ENCODE results near the gene C10orf90. TPM values are rescaled to one million over a fixed set of nuclear protein-coding genes. Genes with fewer than 3 reads are reported as not detected.
A peak's percentile ranks its signal among the peaks of the same experiment; 100 is the strongest.

C10orf90 gene
- total and polyA plus RNA-seq, 4 donors: 1.7 to 3.4 (median 3.2) TPM

DNA sequence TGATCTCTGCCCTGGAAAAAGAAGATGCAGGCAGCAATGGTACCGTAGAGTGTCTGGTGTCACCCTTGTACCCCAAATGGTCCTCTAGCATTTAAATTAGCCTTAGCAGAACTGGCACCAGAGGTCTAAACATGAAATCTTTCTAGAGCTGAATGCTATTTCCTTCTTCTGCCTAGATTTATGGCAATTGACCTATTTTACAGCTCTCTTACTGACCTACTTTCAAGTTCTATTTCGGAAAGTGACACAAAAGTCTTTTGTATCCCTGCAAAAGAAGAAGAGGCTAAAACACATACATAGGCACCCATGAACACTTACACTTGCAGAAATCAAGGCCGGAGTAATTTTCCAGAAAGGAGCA, 272.1 kb downstream of the C10orf90 start:
- no peak for DNase-seq (ENCODE audit: low read depth in 4 of 6, low spot score in 6 of 6)
- Histone ChIP-seq H3K9me3 (ENCODE audit: control insufficient read depth, insufficient read depth, low read length) (no peaks in the 10 kb centered on the region), H3K27ac (ENCODE audit: low read depth, low read length) (no peak overlapping the region), H3K27me3 (ENCODE audit: control insufficient read depth, insufficient read depth, low read length) (no peaks in the 10 kb centered on the region), H3K4me3 (ENCODE audit: low read depth, low read length) (no peak overlapping the region), H3K36me3 (ENCODE audit: control insufficient read depth, insufficient read depth, low read length) (no peaks in the 10 kb centered on the region), H3K4me1 (ENCODE audit: control insufficient read depth, insufficient read depth, low read length) (peaks cover 10% of the 10 kb centered on the region)
- 20% methylated on average over 1 of the region's 3 CpGs for WGBS (ENCODE audit: insufficient coverage)

DNA sequence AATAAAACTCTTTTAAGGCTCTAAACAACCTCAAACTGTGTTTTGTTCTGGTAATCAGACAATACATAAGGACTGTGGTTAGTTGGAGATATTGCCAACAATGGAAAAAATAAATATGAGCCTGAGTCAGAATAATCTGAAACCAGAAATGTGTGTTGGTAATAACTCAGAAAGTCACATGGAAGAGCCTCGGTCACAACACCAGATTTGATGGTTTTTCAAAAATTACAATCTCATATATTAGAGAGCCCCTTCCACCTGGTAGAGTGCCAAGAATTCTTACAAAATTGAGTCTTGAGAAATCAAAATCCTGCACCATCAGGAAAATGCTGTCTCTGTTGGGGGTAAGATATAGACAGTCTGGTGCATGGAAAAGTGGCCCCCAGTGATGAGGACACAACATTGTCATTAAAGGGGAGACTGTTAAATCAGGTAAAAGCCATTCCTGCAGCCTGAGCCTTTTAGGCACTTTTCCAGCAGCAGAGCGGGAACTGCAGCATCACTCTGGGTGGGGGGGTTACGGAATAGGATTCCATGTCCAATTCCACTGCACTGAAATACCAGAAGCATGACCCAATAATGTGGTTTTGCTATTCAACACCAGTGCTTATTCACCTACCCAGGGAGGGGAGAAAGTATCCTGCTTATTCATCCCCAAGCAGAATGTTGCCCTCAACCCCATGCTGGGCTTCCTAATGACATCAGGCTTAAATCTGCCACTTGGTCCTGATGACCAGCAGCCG, 272.7 kb downstream of the C10orf90 start:
- Histone ChIP-seq H3K9me3 (ENCODE audit: control insufficient read depth, insufficient read depth, low read length) (no peaks in the 10 kb centered on the region), H3K4me3 (ENCODE audit: low read depth, low read length) (no peak overlapping the region), H3K27ac (ENCODE audit: low read depth, low read length) (no peak overlapping the region), H3K4me1 (ENCODE audit: control insufficient read depth, insufficient read depth, low read length) (peaks cover 10% of the 10 kb centered on the region), H3K36me3 (ENCODE audit: control insufficient read depth, insufficient read depth, low read length) (no peaks in the 10 kb centered on the region), H3K27me3 (ENCODE audit: control insufficient read depth, insufficient read depth, low read length) (no peaks in the 10 kb centered on the region)
- 67% methylated on average over 2 of the region's 4 CpGs for WGBS (ENCODE audit: insufficient coverage)
- DNase-seq (ENCODE audit: low read depth in 4 of 6, low spot score in 6 of 6): no peak

DNA sequence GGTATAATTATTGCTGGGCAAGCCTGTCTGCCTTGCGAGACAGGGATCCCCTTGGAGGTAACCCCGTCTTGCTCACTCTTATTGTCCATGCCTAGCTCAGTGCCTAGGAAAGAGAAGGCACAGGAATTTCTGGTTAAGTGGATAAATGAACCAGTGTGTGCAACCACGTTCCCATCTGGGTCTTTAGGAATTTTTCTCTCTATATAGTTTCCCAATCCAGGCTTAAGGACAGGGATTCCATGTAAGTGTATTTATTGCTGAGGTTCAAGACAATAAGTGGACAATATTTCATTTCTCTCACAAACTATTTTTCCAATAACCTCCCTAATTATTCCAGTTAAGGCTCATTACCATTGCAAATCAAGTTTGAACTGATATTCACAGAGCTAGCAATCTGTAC, 273.3 kb downstream of the C10orf90 start:
- H3K36me3 ChIP-seq (ENCODE audit: control insufficient read depth, insufficient read depth, low read length): no peaks in the 10 kb centered on the region
- WGBS (ENCODE audit: insufficient coverage): 71% methylated on average over 1 of the region's 3 CpGs
- peaks cover 10% of the 10 kb centered on the region for H3K4me1 ChIP-seq (ENCODE audit: control insufficient read depth, insufficient read depth, low read length)
- H3K27me3 ChIP-seq (ENCODE audit: control insufficient read depth, insufficient read depth, low read length): no peaks in the 10 kb centered on the region
- H3K27ac ChIP-seq (ENCODE audit: low read depth, low read length): no peak overlapping the region
- no peak overlapping the region for H3K4me3 ChIP-seq (ENCODE audit: low read depth, low read length)
- H3K9me3 ChIP-seq (ENCODE audit: control insufficient read depth, insufficient read depth, low read length): no peaks in the 10 kb centered on the region
- no peak for DNase-seq (ENCODE audit: low read depth in 4 of 6, low spot score in 6 of 6)

DNA sequence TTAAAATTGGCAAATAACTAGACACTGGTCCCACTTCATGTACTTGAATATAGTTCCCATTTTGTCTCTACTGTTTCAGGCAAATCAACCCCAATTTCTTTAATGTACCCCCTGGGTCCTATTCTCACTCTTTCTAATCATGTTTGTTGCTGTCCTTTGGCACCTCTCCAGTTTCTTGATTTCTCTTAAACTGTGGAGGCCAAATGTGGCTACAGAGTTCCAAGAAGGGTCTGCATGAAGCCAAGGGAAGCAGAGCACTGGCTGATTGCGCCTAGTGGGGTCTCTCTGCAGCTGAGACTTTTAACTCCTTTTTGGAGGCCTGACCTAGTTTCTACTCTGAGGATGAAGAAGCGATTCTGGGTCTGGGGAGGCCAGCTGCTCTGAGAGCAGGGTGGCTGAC, 275.5 kb downstream of the C10orf90 start:
- Histone ChIP-seq H3K4me3 (ENCODE audit: low read depth, low read length) (no peak overlapping the region), H3K9me3 (ENCODE audit: control insufficient read depth, insufficient read depth, low read length) (no peaks in the 10 kb centered on the region), H3K4me1 (ENCODE audit: control insufficient read depth, insufficient read depth, low read length) (peaks cover 17% of the 10 kb centered on the region), H3K27ac (ENCODE audit: low read depth, low read length) (no peak overlapping the region), H3K27me3 (ENCODE audit: control insufficient read depth, insufficient read depth, low read length) (no peaks in the 10 kb centered on the region), H3K36me3 (ENCODE audit: control insufficient read depth, insufficient read depth, low read length) (no peaks in the 10 kb centered on the region)
- WGBS (ENCODE audit: insufficient coverage): 75% methylated on average over 2 of the region's 2 CpGs
- peak in 2 of 6 donors; percentile 32 to 74 for DNase-seq (ENCODE audit: low read depth in 4 of 6, low spot score in 6 of 6)

DNA sequence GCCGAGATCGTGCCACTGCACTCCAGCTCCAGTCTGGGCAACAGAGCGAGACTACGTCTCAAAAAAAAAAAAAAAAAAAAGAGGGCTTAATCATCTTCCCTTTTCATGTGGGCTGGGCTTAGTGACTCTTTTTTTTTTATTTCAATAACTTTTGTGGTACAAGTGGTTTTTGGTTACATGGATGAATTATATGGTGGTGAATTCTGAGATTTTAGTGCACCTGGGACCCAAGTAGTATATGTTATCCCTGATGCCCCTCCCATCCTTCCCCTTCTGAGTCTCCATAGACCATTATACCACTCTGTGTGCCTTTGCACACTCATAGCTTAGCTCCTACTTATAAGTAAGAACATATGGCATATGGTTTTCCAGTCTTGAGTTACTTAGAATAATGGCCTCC, 277.4 kb downstream of the C10orf90 start:
- H3K9me3 ChIP-seq (ENCODE audit: control insufficient read depth, insufficient read depth, low read length): no peaks in the 10 kb centered on the region
- no CpG with 5 or more reads among the region's 4 CpGs for whole genome bisulfite sequencing (ENCODE audit: insufficient coverage)
- no peak for DNase-seq (ENCODE audit: low read depth in 4 of 6, low spot score in 6 of 6)
- H3K36me3 ChIP-seq (ENCODE audit: control insufficient read depth, insufficient read depth, low read length): no peaks in the 10 kb centered on the region
- H3K27me3 ChIP-seq (ENCODE audit: control insufficient read depth, insufficient read depth, low read length): peaks cover 4% of the 10 kb centered on the region
- H3K4me3 ChIP-seq (ENCODE audit: low read depth, low read length): no peak overlapping the region
- no peak overlapping the region for H3K27ac ChIP-seq (ENCODE audit: low read depth, low read length)
- H3K4me1 ChIP-seq (ENCODE audit: control insufficient read depth, insufficient read depth, low read length): peaks cover 20% of the 10 kb centered on the region

DNA sequence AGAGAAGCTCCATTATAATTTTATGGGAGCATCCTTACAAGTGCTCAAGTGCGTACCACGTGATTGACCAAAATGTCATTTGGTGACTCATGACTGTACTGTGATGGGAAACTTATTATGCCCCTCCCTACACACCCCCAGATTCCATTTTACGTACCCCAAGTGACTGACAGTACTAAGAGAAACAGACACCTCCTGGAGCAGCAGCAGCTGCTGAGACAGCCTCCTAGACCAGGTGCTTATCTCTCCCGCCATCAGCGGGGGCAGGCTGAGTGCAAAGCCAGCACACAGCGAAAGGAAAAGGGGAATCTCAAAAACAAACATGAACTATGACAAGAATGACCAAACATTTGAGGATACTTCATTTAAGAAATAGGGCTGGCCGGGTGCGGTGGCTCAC, 278.0 kb downstream of the C10orf90 start:
- H3K36me3 ChIP-seq (ENCODE audit: control insufficient read depth, insufficient read depth, low read length): no peaks in the 10 kb centered on the region
- H3K27ac ChIP-seq (ENCODE audit: low read depth, low read length): no peak overlapping the region
- H3K4me1 ChIP-seq (ENCODE audit: control insufficient read depth, insufficient read depth, low read length): peaks cover 21% of the 10 kb centered on the region
- no peaks in the 10 kb centered on the region for H3K9me3 ChIP-seq (ENCODE audit: control insufficient read depth, insufficient read depth, low read length)
- DNase-seq (ENCODE audit: low read depth in 4 of 6, low spot score in 6 of 6): no peak
- 100% methylated on average over 5 of the region's 8 CpGs for WGBS (ENCODE audit: insufficient coverage)
- peaks cover 5% of the 10 kb centered on the region for H3K27me3 ChIP-seq (ENCODE audit: control insufficient read depth, insufficient read depth, low read length)
- no peak overlapping the region for H3K4me3 ChIP-seq (ENCODE audit: low read depth, low read length)

DNA sequence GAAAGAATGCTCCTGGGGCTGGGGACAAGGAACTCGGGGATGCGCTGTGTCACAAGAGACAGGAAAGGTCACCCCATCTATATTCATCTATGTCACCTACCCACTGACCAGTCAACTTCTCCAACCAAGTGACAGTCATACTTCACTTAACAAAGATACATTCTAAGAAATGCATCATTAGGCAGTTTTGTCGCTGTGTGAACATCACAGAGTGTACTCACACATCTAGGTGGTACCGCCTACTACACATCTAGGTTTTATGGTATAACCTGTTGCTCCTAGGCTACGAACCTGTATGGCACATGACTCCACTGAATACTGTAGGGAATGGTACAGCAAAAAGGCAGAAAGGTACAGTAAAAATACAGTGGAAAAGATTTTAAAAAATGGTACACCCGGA, 278.4 kb downstream of the C10orf90 start:
- no peak overlapping the region for H3K4me3 ChIP-seq (ENCODE audit: low read depth, low read length)
- WGBS (ENCODE audit: insufficient coverage): 50% methylated on average over 2 of the region's 6 CpGs
- no peaks in the 10 kb centered on the region for H3K36me3 ChIP-seq (ENCODE audit: control insufficient read depth, insufficient read depth, low read length)
- H3K27me3 ChIP-seq (ENCODE audit: control insufficient read depth, insufficient read depth, low read length): peaks cover 9% of the 10 kb centered on the region
- no peak for DNase-seq (ENCODE audit: low read depth in 4 of 6, low spot score in 6 of 6)
- no peaks in the 10 kb centered on the region for H3K9me3 ChIP-seq (ENCODE audit: control insufficient read depth, insufficient read depth, low read length)
- peaks cover 25% of the 10 kb centered on the region for H3K4me1 ChIP-seq (ENCODE audit: control insufficient read depth, insufficient read depth, low read length)
- H3K27ac ChIP-seq (ENCODE audit: low read depth, low read length): no peak overlapping the region

DNA sequence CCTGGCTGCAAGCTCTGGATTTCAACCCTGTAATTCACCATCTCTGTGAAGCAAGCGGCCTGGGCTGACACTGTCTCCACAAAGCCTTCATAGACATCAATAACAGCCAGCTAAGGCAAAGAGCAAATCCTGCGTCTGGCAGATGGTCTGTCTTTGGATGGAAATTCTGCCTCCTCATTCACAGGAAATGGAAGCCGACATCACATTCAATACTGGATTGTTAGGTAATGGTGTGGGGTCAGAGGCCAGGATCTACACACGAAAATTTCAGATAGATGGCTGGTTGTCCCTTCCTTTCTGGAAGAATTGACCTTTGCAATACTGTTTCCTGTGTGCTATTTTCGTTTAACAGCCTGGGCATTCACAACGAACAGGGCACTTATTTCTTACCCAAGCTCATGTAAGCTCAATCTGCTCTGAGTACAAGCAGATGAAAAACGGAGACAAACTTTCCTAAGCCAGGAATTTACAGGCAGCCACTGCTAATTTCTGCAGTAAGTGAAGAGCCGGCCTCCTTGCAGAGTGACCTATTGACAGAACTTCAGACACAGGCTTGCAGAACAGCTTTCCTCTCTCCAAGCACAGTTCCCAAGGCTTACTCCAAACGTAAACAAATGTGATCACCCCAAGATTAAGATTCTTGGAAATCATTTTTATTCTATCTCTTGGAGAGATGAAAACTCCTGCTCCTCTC, 279.2 kb downstream of the C10orf90 start:
- Histone ChIP-seq H3K4me1 (ENCODE audit: control insufficient read depth, insufficient read depth, low read length) (peaks cover 25% of the 10 kb centered on the region), H3K27me3 (ENCODE audit: control insufficient read depth, insufficient read depth, low read length) (peaks cover 10% of the 10 kb centered on the region), H3K4me3 (ENCODE audit: low read depth, low read length) (no peak overlapping the region), H3K27ac (ENCODE audit: low read depth, low read length) (peak overlapping the region; percentile 42), H3K36me3 (ENCODE audit: control insufficient read depth, insufficient read depth, low read length) (no peaks in the 10 kb centered on the region), H3K9me3 (ENCODE audit: control insufficient read depth, insufficient read depth, low read length) (no peaks in the 10 kb centered on the region)
- DNase-seq (ENCODE audit: low read depth in 4 of 6, low spot score in 6 of 6): peak in 2 of 6 donors; percentile 71 to 75
- 47% methylated on average over 5 of the region's 9 CpGs for WGBS (ENCODE audit: insufficient coverage)

DNA sequence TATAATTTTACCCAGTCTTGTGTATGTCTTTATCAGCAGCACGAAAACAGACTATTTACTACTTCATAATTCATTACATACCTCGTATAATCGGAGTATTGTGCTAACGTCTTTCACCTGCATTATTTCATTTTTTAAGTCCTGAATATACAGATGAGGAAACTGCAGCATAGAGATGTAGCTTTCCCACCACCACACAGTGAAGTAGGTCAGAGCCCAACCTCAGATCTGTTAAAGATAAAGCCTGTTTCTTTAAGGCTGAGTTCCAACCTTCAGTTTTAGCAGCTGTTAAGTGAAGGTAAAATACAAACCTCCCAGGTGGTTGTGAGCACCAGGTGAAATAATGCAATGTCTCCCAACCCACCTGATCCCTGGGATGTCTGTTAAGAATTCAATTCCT, 280.2 kb downstream of the C10orf90 start:
- Histone ChIP-seq H3K27ac (ENCODE audit: low read depth, low read length) (no peak overlapping the region), H3K27me3 (ENCODE audit: control insufficient read depth, insufficient read depth, low read length) (peaks cover 13% of the 10 kb centered on the region), H3K4me3 (ENCODE audit: low read depth, low read length) (no peak overlapping the region), H3K4me1 (ENCODE audit: control insufficient read depth, insufficient read depth, low read length) (peaks cover 23% of the 10 kb centered on the region), H3K9me3 (ENCODE audit: control insufficient read depth, insufficient read depth, low read length) (no peaks in the 10 kb centered on the region), H3K36me3 (ENCODE audit: control insufficient read depth, insufficient read depth, low read length) (no peaks in the 10 kb centered on the region)
- 81% methylated on average over 4 of the region's 4 CpGs for WGBS (ENCODE audit: insufficient coverage)
- DNase-seq (ENCODE audit: low read depth in 4 of 6, low spot score in 6 of 6): no peak
